Diencephalon (tissue), 1 donor: Measurements from ENCODE around the gene ZNF660. TPM values are rescaled to one million over a fixed set of nuclear protein-coding genes. Genes with fewer than 3 reads are reported as not detected.

Source experiments
- total RNA-seq: library from RNA; depleted of rRNA; stranded (reverse); fragments of >200 nt; gene quantifications from one replicate; pipeline ENCODE4 v1.2.3, GENCODE V29; 2014

The ZNF660 gene
- total RNA-seq = 11.5 TPM

GRCh38 chr3:44584646-44585501, at the start of gene ZNF660:
Gene ZNF660, plus strand, starts transcription at chr3:44584964. Its CDS starts 9,230 bp downstream, at chr3:44594194.

GRCh38 chr3:44554626-44555592, 29.9 kb upstream of the ZNF660 start, which contains the start of gene ZKSCAN7:
Gene ZKSCAN7, plus strand, starts transcription at chr3:44555193. Its CDS starts 1,855 bp downstream, at chr3:44557048.

GRCh38 chr3:44624749-44625480, 40.2 kb downstream of the ZNF660 start, which contains the start of gene ZNF197:
Gene ZNF197, plus strand, starts transcription at chr3:44625036. Its CDS starts 4,119 bp downstream, at chr3:44629155.

DNA sequence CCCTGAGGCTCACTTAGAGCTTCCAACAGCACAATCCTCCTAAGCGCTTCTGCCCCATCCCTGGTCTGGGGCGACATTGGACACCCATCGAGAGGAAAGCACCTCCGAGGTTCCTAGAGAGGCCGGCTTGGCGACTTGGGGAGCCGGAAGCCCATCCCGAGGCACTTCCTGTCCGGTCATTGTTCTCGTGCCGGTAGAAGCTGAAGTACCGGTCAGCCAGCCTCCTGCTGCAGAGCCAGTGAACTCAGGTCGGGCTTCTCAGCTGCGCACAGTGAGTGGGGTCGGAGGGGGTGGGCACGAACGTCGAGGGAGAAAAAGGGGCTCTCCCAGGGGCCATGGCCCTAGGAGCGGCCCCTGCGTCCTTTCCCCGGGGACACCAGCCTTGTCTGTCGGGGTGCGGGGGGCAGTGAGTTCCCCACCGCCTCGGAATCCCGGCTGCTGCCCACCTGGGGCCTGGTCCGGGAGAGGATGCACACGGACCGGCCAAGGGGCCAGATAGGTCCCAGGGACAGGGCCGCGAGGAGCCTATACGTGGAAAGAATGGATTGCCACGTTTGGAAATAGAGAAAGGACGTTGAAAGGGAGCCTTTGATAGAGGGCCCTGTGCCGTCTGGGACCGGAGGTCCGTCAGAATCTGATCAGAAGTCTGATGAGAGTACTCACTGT, 63.9 kb downstream of the ZNF660 start, which contains the start of gene ZNF35:
TSS of gene ZNF35 (plus strand) at position 169 of the 666 bp plus-strand sequence. CDS start 2,336 bp downstream, outside the sequence.

Other genes starting within 250 kb of the ZNF660 start
- gene TCAIM, start 246.2 kb upstream of the ZNF660 start, total RNA-seq = 67.8 TPM
- gene ZNF445, start 107.3 kb upstream of the ZNF660 start, total RNA-seq = 38.1 TPM
- gene ZKSCAN7, start 29.8 kb upstream of the ZNF660 start, total RNA-seq = 18.2 TPM
- gene ZNF197, start 40.1 kb downstream of the ZNF660 start, total RNA-seq = 56.1 TPM
- 18.9 TPM for gene ZNF35, start 63.8 kb downstream of the ZNF660 start, total RNA-seq
- 13.8 TPM for gene ZNF502, start 127.7 kb downstream of the ZNF660 start, total RNA-seq
- gene ZNF501, start 144.7 kb downstream of the ZNF660 start, total RNA-seq = 22.4 TPM
- gene KIAA1143, start 176.7 kb downstream of the ZNF660 start, total RNA-seq = 44.5 TPM
- 13.4 TPM for gene KIF15, start 176.8 kb downstream of the ZNF660 start, total RNA-seq